ENCODE data around the gene DOCK3. TPM values are rescaled to one million over a fixed set of nuclear protein-coding genes. Genes with fewer than 3 reads are reported as not detected.

DOCK3 gene
- total RNA-seq, 1 experiment from 2014 or later = 8.3 TPM

DNA sequence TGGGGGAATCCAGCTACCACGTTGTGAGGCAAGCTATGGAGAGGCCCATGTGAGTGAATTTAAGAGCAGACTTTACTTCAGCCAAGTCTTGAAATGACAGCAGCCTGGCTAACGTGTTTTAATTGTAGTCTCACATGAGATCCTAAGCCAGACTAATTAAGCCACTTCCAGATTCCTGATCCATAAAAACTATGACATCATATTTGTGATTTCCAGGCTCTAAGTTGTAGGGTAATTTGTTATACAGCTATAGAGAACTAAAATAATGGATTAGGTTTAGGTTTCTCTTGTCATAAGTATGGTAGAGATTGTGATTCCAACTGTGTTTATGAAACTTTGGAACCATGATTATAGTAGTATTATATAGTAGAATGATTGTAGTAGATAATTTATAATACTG, 329.5 kb downstream of the DOCK3 start:
- Histone ChIP-seq H2BK20ac (ENCODE audit: low read depth, low read length, poor library complexity, severe bottlenecking) (no peak overlapping the region), H3K79me1 (ENCODE audit: insufficient read depth, low read depth, low read length, poor library complexity, severe bottlenecking) (no peaks in the 10 kb centered on the region), H4K5ac (ENCODE audit: insufficient read length, low read depth, low read length) (no peak overlapping the region), H3K27ac (ENCODE audit: insufficient read length, low read depth, low read length) (no peak overlapping the region), H3K9me3 (ENCODE audit: control insufficient read depth, low read depth, low read length) (no peaks in the 10 kb centered on the region), H3K23ac (ENCODE audit: insufficient read length, low read depth, low read length) (no peak overlapping the region), H3K18ac (ENCODE audit: insufficient read length, low read depth, low read length) (no peak overlapping the region), H3K9ac (ENCODE audit: extremely low read depth, insufficient read length, low read length) (no peak overlapping the region), H3K27me3 (ENCODE audit: insufficient read depth, low read length) (no peaks in the 10 kb centered on the region), H3K4me1 (ENCODE audit: insufficient read depth, low read length) (no peaks in the 10 kb centered on the region), H2BK12ac (ENCODE audit: insufficient read length, low read depth, low read length) (no peak overlapping the region), H3K23me2 (ENCODE audit: insufficient read length, low read depth, low read length, poor library complexity, severe bottlenecking) (no peaks in the 10 kb centered on the region), H3K14ac (ENCODE audit: insufficient read depth, low read length) (no peak overlapping the region), H2BK15ac (ENCODE audit: low read depth, low read length) (no peak overlapping the region), H2BK5ac (ENCODE audit: insufficient read length, low read length) (no peak overlapping the region), H3K4me2 (ENCODE audit: insufficient read depth, insufficient read length, low read length) (no peak overlapping the region), H2BK120ac (ENCODE audit: low read depth, low read length, poor library complexity, severe bottlenecking) (no peak overlapping the region), H3K4ac (ENCODE audit: low read depth, low read length) (no peak overlapping the region), H3K79me2 (ENCODE audit: insufficient read depth, low read length) (no peaks in the 10 kb centered on the region), H2AFZ (ENCODE audit: low read length) (no peak overlapping the region), H2AK5ac (ENCODE audit: insufficient read length, low read length) (no peak overlapping the region), H4K91ac (ENCODE audit: insufficient read length, low read depth, low read length) (no peak overlapping the region), H3K56ac (ENCODE audit: insufficient read length, low read depth, low read length) (no peak overlapping the region), H4K20me1 (ENCODE audit: control insufficient read depth, insufficient read depth, insufficient read length) (no peaks in the 10 kb centered on the region), H4K8ac (replicated peaks; ENCODE audit: insufficient read length, low read depth, low read length) (no peak overlapping the region), H3T11ph (ENCODE audit: low read length) (no peak overlapping the region)
- TF ChIP-seq CTCF (conservative IDR thresholded peaks at IDR 0.05) = no peak
- Mint-ChIP-seq H3K36me3 (ENCODE audit: insufficient read depth in 1 of 3, low read depth in 3 of 3) (peaks cover 0 to 5% (median 3%) of the 10 kb centered on the region in 3 experiments; a peak in 5 of 7 replicates), H3K4me1 (no peaks in the 10 kb centered on the region), H3K4me3 (no peak overlapping the region), H3K27ac (no peak overlapping the region; a peak in 1 of 7 replicates), H3K9me3 (peaks cover 6 to 12% of the 10 kb centered on the region in 2 experiments; a peak in 4 of 5 replicates), H3K27me3 (ENCODE audit: low read depth) (peaks cover 1% of the 10 kb centered on the region; the same call in 1 of the 2 replicates)
- WGBS (ENCODE audit: extremely low coverage, insufficient read length, low lambda C conversion rate) = no CpG with 5 or more reads among the region's 2 CpGs
- no peak for DNase-seq

Measured in H9 (cell line).